Stomach (tissue), 4 donors: Measurements from ENCODE around the gene CXCL8.

ENCODE experiments used
- EP300 ChIP-seq: sonication (generic); formaldehyde crosslinking; IDR thresholded peaks from one replicate; pipeline ENCODE4 v1.6.1; 2017; ENCODE audit warnings: antibody characterized with exemption
- POLR2A ChIP-seq, 4 donors: fragments of 450-650 bp; IDR thresholded peaks; one replicate each; pipeline ENCODE4 v1.6.1; 2016; ENCODE audit warnings: antibody characterized with exemption in 4 of 4, control low read depth in 2 of 4, mild to moderate bottlenecking in 1 of 4, moderate library complexity in 1 of 4
- POLR2AphosphoS5 ChIP-seq, 3 donors: sonication (generic); formaldehyde crosslinking; IDR thresholded peaks; one replicate each; pipeline ENCODE4 v1.6.1; 2016; ENCODE audit warnings: antibody characterized with exemption in 3 of 3
- TF ChIP-seq, protein P1 (sequence below), 7 experiments: fragments of 450-650 bp in 4 of 7; fragments of 200-600 bp in 3 of 7; sonication (generic) in 3 of 7; IDR thresholded peaks; one replicate each; pipeline ENCODE4 v1.5.1; 2016 to 2019; ENCODE audit warnings: antibody characterized with exemption in 7 of 7, control low read depth in 2 of 7, mild to moderate bottlenecking in 1 of 7

- no peak for TF ChIP-seq EP300
- TF ChIP-seq, protein P1, sequence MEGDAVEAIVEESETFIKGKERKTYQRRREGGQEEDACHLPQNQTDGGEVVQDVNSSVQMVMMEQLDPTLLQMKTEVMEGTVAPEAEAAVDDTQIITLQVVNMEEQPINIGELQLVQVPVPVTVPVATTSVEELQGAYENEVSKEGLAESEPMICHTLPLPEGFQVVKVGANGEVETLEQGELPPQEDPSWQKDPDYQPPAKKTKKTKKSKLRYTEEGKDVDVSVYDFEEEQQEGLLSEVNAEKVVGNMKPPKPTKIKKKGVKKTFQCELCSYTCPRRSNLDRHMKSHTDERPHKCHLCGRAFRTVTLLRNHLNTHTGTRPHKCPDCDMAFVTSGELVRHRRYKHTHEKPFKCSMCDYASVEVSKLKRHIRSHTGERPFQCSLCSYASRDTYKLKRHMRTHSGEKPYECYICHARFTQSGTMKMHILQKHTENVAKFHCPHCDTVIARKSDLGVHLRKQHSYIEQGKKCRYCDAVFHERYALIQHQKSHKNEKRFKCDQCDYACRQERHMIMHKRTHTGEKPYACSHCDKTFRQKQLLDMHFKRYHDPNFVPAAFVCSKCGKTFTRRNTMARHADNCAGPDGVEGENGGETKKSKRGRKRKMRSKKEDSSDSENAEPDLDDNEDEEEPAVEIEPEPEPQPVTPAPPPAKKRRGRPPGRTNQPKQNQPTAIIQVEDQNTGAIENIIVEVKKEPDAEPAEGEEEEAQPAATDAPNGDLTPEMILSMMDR (IDR thresholded peaks at IDR 0.05), result no peak
- TF ChIP-seq POLR2A (IDR thresholded peaks at IDR 0.05), result no peak
- no peak for TF ChIP-seq POLR2AphosphoS5 (IDR thresholded peaks at IDR 0.05)
Observed at GRCh38 chr4:73702796-73703287, 37.5 kb upstream of the CXCL8 start.
